Activated CD8-positive, alpha-beta memory T cell treated with anti-CD3 and anti-CD28 coated beads, Interleukin-2, amount 10 ng/mL, durations not matched to agents 7 days and 5 days (primary cell): ENCODE data around the gene RASGRP2. TPM values are rescaled to one million over a fixed set of nuclear protein-coding genes. Genes with fewer than 3 reads are reported as not detected.

ENCODE experiments used
- ATAC-seq: fragments of 150-1000 bp; cut with Tn5 transposase; one replicate; pipeline ENCODE4 v1.10.0; 2021; ENCODE audit warnings: moderate library complexity
- CTCF ChIA-PET: fragments of 350-600 bp; sonication (Branson Sonifier 250); formaldehyde crosslinking; loops from one replicate; lab custom pipeline; 2021; ENCODE audit warnings: antibody characterized with exemption; lab: Charles Lee
- DNase-seq: peaks from one replicate; pipeline ENCODE4 v3.0.0-alpha.2; 2020
- H3K27ac Mint-ChIP-seq: one replicate; pipeline ENCODE4 v1.8.0; 2021; ENCODE audit warnings: mild to moderate bottlenecking, mixed read lengths
- H3K27me3 Mint-ChIP-seq: one replicate; pipeline ENCODE4 v1.8.0; 2021; ENCODE audit warnings: mixed read lengths
- H3K36me3 Mint-ChIP-seq: one replicate; pipeline ENCODE4 v1.8.0; 2021; ENCODE audit warnings: mild to moderate bottlenecking, mixed read lengths
- H3K4me1 Mint-ChIP-seq: one replicate; pipeline ENCODE4 v1.8.0; 2021; ENCODE audit warnings: mixed read lengths
- H3K4me3 Mint-ChIP-seq: one replicate; pipeline ENCODE4 v1.8.0; 2021; ENCODE audit warnings: mild to moderate bottlenecking, moderate library complexity, mixed read lengths
- H3K9me3 Mint-ChIP-seq: one replicate; pipeline ENCODE4 v1.8.0; 2022; ENCODE audit warnings: low read depth, mixed read lengths
- total RNA-seq, 2 experiments: library from RNA; stranded (reverse); gene quantifications; one replicate each; pipeline ENCODE4 v1.2.3, GENCODE V29; 2021

Gene RASGRP2
- total RNA-seq, 2 experiments from 2014 or later: 77.3 to 123 TPM

DNA sequence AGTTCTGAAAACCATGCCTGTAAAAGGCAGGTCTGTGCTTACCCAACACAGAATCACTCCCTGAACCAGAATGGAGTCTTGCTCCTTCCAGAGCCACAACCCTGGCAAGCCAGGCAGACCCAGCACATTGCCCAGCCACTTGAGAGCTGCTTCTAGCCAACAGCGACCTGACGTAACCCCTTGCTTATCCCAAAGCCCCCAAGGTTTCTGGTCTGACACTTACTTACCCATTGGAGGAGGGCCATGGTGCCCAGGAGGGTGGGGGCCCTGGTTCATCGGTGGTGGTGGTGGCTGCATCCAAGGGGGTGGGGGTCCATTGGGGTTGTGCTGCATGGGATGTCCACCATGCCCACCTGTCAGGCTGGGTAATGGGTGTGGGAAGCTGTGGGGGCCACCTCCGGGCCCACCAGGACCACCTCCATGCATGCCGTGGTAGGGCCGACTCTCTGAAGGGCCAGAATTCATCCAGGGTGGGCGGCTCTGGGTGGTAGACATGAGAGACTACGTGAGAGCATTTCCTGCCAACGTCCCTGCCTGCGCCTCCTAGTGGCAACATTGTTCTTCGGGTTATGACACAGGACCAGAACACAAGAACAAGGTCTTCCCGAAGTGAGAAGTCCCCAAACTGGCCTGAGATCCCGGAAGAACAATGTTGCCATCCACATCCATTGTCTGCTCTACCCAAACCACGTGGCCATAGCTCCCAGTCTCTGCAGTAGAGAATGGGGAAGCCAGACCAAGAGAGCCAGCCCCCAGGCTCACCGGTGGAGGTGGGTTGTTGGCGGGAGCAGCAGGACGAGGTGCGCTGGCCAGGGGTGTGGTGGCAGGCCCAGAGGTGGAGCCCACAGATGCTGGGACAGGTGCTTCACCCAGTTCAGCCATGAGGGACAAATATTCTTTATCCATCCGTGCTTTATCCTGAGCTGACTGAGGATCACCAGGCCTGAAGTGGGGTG, 23.7 kb upstream of the RASGRP2 start:
- peak; percentile 37 for ATAC-seq
- peak; percentile 90 for DNase-seq
- peaks cover 82% of the 10 kb centered on the region for H3K4me1 Mint-ChIP-seq
- H3K36me3 Mint-ChIP-seq: peaks cover 79% of the 10 kb centered on the region
- no peaks in the 10 kb centered on the region for H3K27me3 Mint-ChIP-seq
- CTCF ChIA-PET: interaction anchor here (0.5 to 14.7 kb wide), 7 partner anchors 9 to 110 kb away, joined by 3 to 294 read pairs (median 5); partner anchors contain the start of genes PYGM, RASGRP2 and SF1
- H3K27ac Mint-ChIP-seq: peak overlapping the region; percentile 79
- H3K9me3 Mint-ChIP-seq: no peaks in the 10 kb centered on the region
- no peak overlapping the region for H3K4me3 Mint-ChIP-seq

GRCh38 chr11:64766881-64767280, 22.9 kb upstream of the RASGRP2 start:
- H3K4me3 Mint-ChIP-seq: no peak overlapping the region
- DNase-seq: no peak
- CTCF ChIA-PET: interaction anchor here (2.2 to 14.7 kb wide), 2 partner anchors 11 to 24 kb away, joined by 9 to 294 read pairs; partner anchors contain the start of gene RASGRP2
- no peak for ATAC-seq
- H3K36me3 Mint-ChIP-seq: peaks cover 78% of the 10 kb centered on the region
- H3K27ac Mint-ChIP-seq: peak overlapping the region; percentile 79
- no peaks in the 10 kb centered on the region for H3K9me3 Mint-ChIP-seq
- H3K4me1 Mint-ChIP-seq: peaks cover 82% of the 10 kb centered on the region
- H3K27me3 Mint-ChIP-seq: no peaks in the 10 kb centered on the region

DNA sequence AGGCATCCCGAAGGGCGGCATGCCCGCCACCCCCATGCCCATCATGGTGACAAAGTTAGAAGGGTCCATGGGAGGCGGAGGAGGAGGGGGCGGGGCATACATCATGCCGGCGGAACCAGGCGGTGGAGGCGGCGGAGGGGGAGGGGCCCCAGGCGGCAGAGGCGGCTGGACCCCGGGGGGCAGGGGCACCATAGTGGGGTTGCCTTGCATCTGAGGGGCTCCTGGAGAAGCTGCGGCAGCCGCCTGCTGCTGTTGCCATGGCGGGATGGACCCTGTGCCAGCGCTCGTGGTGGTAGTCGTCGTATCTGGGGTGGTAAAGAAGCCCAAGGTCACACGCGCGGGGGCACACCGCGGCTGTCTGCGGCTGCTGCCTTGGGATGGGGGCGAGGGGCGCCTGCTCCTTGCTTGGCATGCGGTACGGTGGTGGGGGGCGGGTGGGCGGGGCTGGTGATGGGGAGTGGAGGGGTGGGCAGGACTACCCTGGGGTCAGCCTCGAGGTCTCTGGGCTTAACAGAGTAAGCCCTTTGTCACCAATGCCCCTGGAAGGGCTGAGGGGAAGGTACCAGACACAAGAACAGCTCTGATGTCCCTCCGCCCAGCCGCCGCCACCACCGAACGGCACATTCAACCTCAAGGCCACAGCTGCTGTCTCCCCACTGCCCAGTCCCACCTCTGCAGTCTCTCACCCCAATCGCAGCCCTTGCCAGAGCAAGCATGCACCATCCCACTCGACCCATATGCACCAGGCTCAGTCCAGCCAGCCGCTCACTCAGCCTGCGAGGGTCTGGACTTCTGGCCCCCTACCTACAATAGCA, 22.1 kb upstream of the RASGRP2 start:
- H3K36me3 Mint-ChIP-seq: peaks cover 73% of the 10 kb centered on the region
- H3K4me3 Mint-ChIP-seq: no peak overlapping the region
- no peak for ATAC-seq
- H3K27ac Mint-ChIP-seq: peak overlapping the region; percentile 63
- H3K4me1 Mint-ChIP-seq: peaks cover 82% of the 10 kb centered on the region
- CTCF ChIA-PET: interaction anchor here (2.2 to 14.7 kb wide), 2 partner anchors 11 to 23 kb away, joined by 9 to 294 read pairs; partner anchors contain the start of gene RASGRP2
- no peaks in the 10 kb centered on the region for H3K9me3 Mint-ChIP-seq
- no peak for DNase-seq
- H3K27me3 Mint-ChIP-seq: no peaks in the 10 kb centered on the region

GRCh38 chr11:64765291-64765850, 21.4 kb upstream of the RASGRP2 start:
- peaks cover 86% of the 10 kb centered on the region for H3K4me1 Mint-ChIP-seq
- peak overlapping the region; percentile 60 for H3K4me3 Mint-ChIP-seq
- H3K27me3 Mint-ChIP-seq: no peaks in the 10 kb centered on the region
- peaks cover 66% of the 10 kb centered on the region for H3K36me3 Mint-ChIP-seq
- ATAC-seq: no peak
- H3K27ac Mint-ChIP-seq: peak overlapping the region; percentile 87
- CTCF ChIA-PET: interaction anchor here (1.1 to 14.7 kb wide), 6 partner anchors 9 to 347 kb away, joined by 3 to 294 read pairs (median 5); partner anchors contain the start of gene RASGRP2
- H3K9me3 Mint-ChIP-seq: no peaks in the 10 kb centered on the region
- no peak for DNase-seq

DNA sequence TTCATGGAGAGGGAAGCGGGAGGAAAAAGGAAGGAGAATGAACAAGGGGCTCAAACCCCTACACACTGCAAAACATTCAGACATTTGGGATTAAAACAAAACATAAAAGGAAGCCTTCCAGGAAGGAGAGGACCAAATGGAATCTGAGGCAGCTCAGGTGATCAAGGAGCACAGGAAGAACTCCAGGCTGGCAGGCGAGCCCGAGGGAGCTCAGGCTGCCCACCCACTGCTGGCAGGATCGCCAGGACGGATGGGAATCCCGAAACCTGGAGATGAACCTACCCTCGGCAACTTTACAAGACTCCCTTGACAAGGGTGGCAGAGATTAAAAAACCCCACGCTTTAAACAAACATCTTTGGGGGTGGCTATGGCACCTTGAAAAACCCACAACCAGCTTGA, 20.8 kb upstream of the RASGRP2 start:
- ATAC-seq (no peak), DNase-seq (no peak)
- Mint-ChIP-seq H3K9me3 (no peaks in the 10 kb centered on the region), H3K4me3 (peak overlapping the region; percentile 60), H3K4me1 (peaks cover 91% of the 10 kb centered on the region), H3K27ac (peak overlapping the region; percentile 87), H3K36me3 (peaks cover 62% of the 10 kb centered on the region), H3K27me3 (no peaks in the 10 kb centered on the region)
- CTCF ChIA-PET: interaction anchor here (1.0 to 14.7 kb wide), 11 partner anchors 8 to 348 kb away, joined by 3 to 294 read pairs (median 4); partner anchors contain the start of gene RASGRP2

DNA sequence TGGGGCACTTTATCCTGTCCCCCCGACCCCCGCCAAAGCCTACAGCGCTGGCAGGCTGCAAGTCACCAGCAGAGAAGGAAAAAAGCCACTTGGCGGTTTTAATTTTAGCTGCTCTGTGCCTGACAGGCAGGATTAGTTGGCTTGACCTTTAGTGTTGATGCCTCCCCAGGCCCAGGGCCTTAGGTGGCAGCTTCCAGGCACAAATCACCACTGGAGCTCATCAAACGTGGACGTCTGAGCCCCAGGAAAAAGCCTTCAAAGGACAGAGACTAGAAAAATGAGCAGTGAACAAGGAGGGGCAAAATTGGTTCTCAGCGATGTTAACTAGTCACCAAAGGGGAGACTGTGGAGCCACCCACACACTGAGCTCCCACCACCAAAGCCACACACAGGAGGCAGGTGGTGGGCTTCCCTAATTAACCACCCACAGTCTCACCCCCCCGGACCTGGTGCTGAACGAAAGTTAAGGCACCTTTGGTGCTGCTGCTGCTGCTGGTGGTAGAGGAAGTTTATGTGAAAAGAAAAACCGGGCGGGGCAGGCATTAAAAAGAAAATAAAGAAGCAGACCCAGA, 20.2 kb upstream of the RASGRP2 start:
- DNase-seq (peak; percentile 86), ATAC-seq (peak; percentile 51)
- H3K9me3 Mint-ChIP-seq: no peaks in the 10 kb centered on the region
- H3K27me3 Mint-ChIP-seq: no peaks in the 10 kb centered on the region
- peak overlapping the region; percentile 60 for H3K4me3 Mint-ChIP-seq
- peaks cover 85% of the 10 kb centered on the region for H3K4me1 Mint-ChIP-seq
- peak overlapping the region; percentile 87 for H3K27ac Mint-ChIP-seq
- peaks cover 55% of the 10 kb centered on the region for H3K36me3 Mint-ChIP-seq
- CTCF ChIA-PET: interaction anchor here (1.0 to 14.7 kb wide), 12 partner anchors 8 to 371 kb away, joined by 3 to 294 read pairs (median 4); partner anchors contain the start of gene RASGRP2

DNA sequence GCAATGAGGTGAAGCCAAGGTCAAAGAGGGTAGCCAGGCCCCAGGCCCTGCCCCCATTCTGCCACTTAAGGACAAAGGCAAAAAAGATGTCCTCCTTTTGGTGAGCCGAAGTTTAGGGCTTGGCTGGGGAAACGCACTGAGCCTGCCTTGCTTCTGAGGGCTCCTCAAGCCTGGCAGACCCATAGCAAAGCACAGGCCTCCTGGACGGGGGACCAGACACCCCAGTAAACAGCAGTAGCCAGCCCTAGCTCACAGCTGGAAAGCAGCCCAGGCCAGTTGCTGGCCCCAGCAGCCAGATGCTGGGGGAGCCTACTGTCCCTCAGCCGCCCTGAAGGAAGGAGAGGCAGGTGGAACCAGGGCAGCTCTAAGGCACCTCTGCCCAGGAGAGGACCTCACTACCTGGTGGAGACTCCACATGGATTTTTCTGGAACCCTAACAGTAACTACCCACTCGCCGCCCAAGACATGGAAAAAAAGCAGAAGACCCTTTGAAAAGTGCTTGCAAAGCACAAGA, 19.6 kb upstream of the RASGRP2 start:
- H3K4me3 Mint-ChIP-seq: peak overlapping the region; percentile 60
- H3K4me1 Mint-ChIP-seq: peaks cover 82% of the 10 kb centered on the region
- no peaks in the 10 kb centered on the region for H3K9me3 Mint-ChIP-seq
- no peak for DNase-seq
- peak; percentile 10 for ATAC-seq
- H3K36me3 Mint-ChIP-seq: peaks cover 50% of the 10 kb centered on the region
- H3K27me3 Mint-ChIP-seq: no peaks in the 10 kb centered on the region
- CTCF ChIA-PET: interaction anchor here (1.0 to 14.7 kb wide), 11 partner anchors 9 to 372 kb away, joined by 3 to 294 read pairs (median 4); partner anchors contain the start of gene RASGRP2
- peak overlapping the region; percentile 87 for H3K27ac Mint-ChIP-seq

GRCh38 chr11:64762674-64763525, 19.0 kb upstream of the RASGRP2 start:
- CTCF ChIA-PET: interaction anchor here (1.4 to 14.7 kb wide), 8 partner anchors 8 to 372 kb away, joined by 3 to 294 read pairs (median 8); partner anchors contain the start of gene RASGRP2
- no peaks in the 10 kb centered on the region for H3K27me3 Mint-ChIP-seq
- H3K9me3 Mint-ChIP-seq: no peaks in the 10 kb centered on the region
- peak overlapping the region; percentile 87 for H3K27ac Mint-ChIP-seq
- no peak for DNase-seq
- H3K4me3 Mint-ChIP-seq: peak overlapping the region; percentile 48
- peaks cover 43% of the 10 kb centered on the region for H3K36me3 Mint-ChIP-seq
- peak; percentile 13 for ATAC-seq
- H3K4me1 Mint-ChIP-seq: peaks cover 75% of the 10 kb centered on the region

DNA sequence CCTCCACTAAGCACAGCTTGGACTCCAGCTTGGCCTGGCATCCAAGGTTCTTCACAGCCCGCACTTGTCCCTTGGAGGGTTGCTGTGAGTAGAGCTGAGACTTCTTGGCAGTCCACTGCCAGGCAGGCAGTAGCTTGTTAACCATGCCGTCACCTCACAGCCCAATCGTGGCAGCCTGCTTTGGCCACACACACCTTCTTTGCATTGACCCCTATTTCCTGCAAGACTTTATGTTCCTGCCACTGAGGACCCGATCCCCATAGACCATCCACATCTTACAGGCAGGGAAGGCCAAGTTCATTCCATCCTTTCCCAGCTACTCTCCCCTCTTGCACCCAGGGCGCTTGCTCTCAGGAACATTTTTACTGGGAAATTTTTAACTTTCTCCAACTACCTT, 18.3 kb upstream of the RASGRP2 start:
- no peak for ATAC-seq
- peaks cover 38% of the 10 kb centered on the region for H3K36me3 Mint-ChIP-seq
- H3K27me3 Mint-ChIP-seq: no peaks in the 10 kb centered on the region
- peaks cover 69% of the 10 kb centered on the region for H3K4me1 Mint-ChIP-seq
- no peaks in the 10 kb centered on the region for H3K9me3 Mint-ChIP-seq
- H3K27ac Mint-ChIP-seq: peak overlapping the region; percentile 87
- no peak for DNase-seq
- CTCF ChIA-PET: interaction anchor here (1.4 to 14.7 kb wide), 3 partner anchors 12 to 19 kb away, joined by 4 to 294 read pairs (median 22); partner anchors contain the start of gene RASGRP2
- no peak overlapping the region for H3K4me3 Mint-ChIP-seq

GRCh38 chr11:64760759-64761420, 16.9 kb upstream of the RASGRP2 start:
- H3K9me3 Mint-ChIP-seq: no peaks in the 10 kb centered on the region
- H3K27ac Mint-ChIP-seq: peak overlapping the region; percentile 87
- H3K4me1 Mint-ChIP-seq: peaks cover 59% of the 10 kb centered on the region
- DNase-seq (no peak), ATAC-seq (no peak)
- no peak overlapping the region for H3K4me3 Mint-ChIP-seq
- no peaks in the 10 kb centered on the region for H3K27me3 Mint-ChIP-seq
- CTCF ChIA-PET: interaction anchor here (0.6 to 14.7 kb wide), 9 partner anchors 8 to 1709 kb away, joined by 3 to 294 read pairs (median 5); partner anchors contain the start of genes RASGRP2 and SF1
- H3K36me3 Mint-ChIP-seq: peaks cover 28% of the 10 kb centered on the region
